GM19099 (cell line): ENCODE measurements around the gene ATXN2L.

Source experiments
- POLR2A ChIP-seq: IDR thresholded peaks from 3 replicates; pipeline ENCODE4 v1.6.1; 2011; ENCODE audit warnings: low read depth; ENCODE audit not compliant: insufficient read length; ENCODE audit errors: extremely low read depth

Gene ATXN2L

DNA sequence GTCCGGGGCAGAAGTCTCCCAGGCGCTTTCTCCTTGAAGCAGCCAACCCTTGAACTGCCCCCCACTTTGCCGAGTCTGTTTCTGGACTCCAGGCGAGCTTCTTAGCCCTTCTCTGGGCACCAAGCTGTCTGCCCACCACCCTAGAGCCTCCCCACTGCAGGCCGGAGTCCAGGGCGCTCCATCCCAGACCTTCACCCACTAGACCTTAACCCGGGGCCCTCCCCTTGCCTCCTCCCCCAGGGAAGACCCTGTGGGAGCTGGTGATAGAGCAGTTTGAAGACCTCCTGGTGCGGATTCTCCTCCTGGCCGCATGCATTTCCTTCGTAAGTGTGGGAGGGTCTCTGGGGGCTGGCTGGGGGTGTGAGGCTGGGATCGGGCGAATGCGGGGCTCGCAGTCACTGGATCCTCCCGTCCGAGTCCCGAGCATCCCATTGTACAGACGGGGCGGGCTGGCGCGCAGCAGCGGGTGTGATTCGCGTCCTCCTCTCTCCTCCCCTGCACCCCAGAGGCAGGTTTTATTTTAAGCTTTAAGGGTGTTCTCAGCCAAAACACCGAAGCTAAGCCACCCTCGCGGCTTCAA is 56.6 kb downstream of the ATXN2L start:
- no peak for TF ChIP-seq POLR2A

DNA sequence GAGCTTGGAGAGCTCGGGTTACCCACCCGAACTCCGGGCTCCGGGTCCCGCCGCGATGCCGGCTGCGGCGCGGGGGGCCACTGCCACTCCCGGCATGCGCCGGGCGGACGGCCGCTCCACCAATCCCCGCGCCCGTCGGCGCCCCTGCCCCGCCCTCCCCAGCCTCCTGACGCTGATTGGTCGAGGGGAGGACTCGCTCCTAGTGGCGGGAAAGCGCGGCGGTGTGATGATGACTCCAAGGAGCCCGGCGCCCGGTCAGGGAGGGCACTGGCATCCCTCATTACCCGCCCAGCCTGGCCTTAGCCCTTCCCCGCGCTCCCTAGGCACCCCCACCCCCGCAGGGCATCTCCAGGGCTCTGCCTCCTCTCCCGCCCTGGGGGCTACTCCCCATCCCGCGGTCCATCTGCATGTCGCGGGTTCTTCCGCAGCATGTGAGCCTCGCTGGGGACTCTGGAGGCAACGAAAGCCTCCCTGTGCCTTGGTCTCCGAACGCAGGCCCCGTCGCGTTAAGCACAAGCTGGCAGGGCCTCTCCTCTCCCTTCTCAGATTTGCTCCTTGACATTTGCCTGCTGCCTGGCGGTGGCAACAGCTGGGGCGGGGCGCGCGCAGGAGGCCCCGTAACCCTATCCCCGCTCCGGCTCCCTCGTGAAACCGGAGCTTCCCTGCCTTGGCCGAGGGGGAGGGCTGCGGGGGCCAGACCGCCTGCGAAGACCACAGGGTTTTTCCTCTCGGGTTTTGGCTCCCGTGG is 57.2 kb downstream of the ATXN2L start:
- peak; percentile 82 for TF ChIP-seq POLR2A

DNA sequence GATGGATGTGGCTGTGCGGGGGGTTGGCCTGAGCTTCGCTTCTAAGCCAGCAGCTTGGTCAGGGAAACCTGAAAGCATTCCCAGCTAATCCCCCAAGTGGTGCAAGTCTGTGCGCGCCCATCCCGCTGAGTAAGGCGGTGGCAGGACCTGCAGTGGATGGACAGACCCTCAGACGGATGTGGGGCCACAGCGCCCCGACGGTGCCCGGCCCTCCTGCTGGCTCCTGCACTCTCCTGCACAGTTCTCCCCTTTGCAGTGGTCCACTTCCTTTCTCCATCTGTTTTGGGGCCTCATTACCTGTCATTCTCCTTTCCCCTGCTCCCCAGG is 57.8 kb downstream of the ATXN2L start:
- TF ChIP-seq POLR2A: no peak

DNA sequence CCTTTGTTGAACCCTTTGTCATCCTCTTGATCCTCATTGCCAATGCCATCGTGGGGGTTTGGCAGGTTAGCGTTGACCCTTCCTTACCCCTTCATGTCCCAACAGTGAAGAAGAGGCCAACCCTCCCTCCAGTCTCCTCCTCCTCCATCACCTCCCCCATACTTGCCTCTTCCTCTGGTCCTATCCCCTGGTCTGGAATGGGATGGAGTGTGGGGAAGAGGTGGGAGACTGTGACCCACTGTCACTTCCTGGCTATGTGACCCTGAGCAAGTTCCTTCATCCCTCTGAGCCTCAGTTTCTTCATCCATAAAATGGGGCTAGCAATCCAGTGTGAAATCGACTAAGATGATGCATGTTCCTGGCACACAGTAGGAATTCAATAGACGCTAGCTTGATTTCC is 58.2 kb downstream of the ATXN2L start:
- TF ChIP-seq POLR2A: no peak

DNA sequence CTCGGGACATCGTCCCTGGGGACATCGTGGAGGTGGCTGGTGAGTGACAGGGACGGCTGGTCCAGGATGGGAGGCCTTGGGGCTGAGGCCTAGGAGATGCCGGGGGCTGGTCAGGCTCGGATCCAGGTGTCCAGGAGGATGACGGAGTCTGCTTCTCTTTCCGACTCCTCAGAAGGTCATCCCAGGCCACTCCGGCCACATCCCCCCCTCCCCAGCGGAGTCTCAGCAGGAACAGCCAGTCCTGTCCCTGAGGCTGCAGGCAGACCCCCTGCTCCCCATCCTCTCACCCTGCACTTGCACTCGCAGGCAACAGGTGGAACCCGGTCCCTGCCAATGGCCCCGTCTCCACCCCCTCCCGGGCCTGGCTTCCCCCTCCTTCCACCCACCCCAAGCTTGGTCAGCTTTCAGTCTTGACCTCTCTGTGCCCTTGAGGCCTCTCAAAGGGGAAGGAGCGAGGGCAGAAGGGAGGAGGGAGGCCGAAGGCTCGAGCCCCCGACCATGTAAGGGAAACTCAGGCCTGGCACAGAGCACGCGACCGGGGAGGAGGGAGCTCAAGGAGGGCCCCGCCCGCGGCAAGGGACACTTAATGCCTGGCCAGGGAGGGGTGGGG is 59.9 kb downstream of the ATXN2L start:
- no peak for TF ChIP-seq POLR2A

DNA sequence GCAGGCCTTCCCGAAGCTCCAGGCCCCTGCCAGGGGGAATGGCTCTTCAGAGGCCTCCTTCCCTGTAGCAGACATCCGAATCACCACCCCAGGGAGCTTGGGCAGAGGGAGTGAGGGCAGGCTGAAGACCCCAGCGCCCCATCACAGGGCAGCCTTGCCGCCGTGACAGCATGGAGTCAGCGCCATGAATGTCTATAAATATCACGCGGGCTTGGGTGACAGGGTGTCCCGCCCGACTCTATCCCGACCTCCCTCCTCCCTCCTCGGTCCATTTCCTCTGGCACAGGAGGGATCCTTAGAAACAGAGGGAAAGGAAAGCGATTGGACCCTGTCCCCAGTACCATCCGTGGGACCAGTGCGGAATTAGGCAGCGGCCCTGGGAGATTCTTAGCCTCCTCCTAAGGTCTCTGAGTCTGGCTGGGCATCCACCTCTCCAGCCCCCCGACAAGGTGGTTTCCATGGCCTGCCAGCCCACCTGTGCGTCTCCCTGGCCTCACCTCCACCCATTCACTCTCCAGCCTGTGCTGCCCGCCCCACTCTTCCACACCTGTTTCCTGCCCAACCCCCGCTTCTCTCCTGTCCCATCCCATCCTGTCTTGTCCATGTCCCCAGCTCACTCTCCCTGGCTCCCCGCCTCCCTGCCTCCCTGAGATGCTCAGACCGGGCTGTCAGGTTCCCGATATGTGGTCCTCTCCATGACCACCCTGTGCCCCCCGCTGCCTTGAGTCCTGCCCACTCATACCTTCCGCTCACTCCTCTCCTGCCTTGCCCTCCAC is 60.6 kb downstream of the ATXN2L start:
- TF ChIP-seq POLR2A: no peak

DNA sequence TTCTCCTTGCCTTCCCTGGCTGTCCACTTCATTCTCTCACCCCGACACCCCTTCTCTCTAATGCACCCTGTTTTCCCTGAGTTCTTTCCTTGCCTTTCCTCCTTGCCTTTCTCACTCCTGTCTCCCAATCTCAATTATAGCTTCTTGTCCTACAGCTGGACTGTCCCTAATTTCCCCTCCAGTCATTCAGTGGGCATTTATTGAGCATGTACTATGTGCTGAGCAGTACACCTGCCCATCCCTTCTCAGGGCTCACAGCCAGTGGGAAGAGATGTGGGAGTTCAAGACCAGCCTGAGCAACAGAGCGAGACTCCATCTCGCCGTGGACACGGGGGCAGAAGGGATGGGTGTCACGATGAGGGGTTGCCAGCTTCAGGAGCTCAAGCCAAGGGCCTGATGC is 61.2 kb downstream of the ATXN2L start:
- no peak for TF ChIP-seq POLR2A
